ENCODE results near the gene C22orf15.
"Not testable (repeated sequence)": the region's sequence is repeated elsewhere in the genome, so short reads cannot be mapped to it uniquely, and the experiment has no call there.

C22orf15 gene, protein sequence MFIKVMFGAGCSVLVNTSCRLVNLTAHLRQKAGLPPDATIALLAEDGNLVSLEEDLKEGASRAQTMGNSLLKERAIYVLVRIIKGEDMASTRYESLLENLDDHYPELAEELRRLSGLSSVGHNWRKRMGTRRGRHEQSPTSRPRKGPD

DNA sequence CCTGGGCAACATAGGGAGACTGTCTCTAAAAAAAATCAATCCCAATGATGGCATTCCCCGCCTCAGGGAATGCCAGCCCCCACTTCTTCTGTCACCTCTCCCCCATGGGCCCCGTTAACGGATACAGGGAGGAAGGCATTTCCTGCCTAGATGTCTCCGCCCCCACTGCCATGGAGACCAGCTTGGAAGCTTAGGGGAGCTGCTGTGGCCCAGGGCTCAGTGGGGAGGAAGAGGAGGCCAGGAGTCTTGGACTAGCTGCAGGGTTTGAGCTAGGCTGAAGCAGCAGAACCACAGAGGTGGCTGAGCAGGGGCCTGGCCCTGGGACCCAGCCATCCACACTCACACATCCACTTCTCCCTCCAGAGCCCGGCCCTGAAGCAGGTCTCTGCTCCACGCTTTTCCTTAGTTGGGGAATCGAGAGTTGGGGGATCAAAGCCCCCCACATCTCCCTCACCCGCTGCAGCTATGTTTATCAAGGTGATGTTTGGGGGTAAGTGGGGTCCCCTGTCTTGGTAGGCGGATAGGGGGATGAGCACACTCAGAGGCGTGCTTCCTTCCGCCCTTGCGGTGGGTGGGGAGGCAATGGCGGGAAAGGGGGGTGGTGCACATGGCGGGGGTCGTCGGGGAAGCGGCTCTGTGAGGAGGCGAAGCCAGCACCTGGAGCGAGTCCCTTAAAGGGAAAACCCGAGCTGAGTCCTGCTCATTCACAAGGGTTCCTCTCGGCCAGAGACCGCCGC lies at the start of gene C22orf15:
C22orf15 (plus strand) TSS at position 149 of the 737 bp plus-strand sequence; CDS start at position 466, 317 bp downstream.
- DNase-seq (ENCODE audit: low read depth), result no peak

DNA sequence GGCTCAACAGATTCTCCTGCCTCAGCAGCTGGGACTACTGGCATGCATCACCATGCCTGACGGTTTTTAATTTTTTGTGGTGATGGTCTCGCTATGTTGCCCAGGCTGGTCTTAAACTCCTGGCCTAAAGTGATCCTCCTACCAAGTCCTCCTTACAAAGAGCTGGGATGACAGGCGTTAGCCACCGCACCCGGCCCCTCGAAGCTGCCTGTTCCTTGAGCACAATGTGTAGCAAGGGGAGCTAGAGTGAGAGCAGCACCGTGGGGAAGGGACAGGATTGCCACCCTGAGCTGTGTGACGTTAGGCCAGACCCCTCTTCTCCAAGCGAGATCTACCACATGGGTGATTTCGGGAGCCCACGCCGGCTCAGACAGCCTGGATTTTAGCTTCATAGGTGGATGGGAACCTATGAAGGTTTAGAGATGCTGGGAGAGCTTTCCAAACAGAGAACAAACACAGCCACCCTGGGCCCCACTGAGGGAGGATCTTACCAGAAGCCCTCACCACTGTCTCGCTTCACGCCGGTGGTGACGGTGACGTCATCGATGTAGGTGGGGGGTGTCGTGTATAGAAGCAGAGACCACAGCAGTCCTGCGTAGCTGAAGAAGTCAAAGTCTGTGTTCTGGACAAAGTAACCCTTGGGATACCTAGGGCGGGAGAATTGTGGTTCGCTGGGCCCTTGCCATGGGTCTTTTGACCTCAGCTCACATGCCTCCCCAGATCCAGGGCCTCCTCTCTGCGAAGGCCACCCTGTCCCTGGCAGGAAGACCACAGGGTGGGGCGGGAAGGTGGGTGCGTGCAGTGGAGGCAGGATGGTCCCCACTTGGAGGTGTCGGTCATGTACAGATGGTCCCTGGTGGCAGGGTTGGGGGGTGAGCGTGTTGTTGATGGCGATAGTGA lies 48.8 kb upstream of the C22orf15 start:
- no peak for DNase-seq (ENCODE audit: low read depth)

DNA sequence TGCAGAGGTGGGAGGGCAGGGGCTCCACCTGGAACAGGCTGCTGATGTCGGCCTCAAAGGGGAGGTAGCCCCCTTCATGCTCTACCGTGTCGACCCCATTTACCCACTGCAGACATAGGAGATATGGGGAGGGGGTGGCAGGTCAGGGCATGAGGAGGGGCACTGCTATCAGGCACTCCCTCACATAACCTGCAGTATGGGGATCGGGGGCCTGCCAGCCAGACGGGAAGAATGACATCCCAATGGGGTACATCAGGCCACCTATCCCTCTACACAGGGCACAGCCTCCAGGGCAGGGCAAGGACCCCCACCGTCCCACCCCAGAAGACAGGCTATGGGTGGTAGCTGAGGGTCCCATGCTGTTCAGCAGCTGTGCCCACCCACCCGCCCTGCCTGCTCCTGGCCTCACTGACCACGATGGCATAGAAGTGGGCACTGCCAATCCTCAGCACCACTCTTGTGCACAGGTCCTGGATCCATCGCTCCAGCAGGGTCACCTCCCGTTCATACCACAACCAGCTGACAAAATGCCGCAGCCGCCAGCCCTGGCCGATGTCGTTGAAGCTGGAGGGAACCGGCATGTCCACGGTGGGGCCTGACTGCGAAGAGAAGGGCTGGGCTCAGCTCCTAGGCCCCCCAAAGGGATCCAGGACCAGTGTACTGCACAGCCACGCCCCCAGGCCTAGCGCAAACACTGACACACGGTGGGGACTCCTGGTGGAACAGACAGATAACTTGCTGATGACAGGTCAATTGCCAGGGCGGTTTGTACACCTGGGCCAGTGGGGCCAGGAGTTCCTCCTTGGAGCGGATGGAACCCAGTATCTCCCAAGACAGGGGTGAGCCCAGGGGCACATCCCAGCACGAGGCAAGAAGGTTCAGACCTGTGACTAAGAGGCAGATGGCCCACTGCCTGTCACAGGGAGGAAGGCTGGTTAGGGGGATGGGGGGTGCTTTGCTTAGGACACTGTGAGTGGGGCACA lies 47.9 kb upstream of the C22orf15 start:
- no peak for DNase-seq (ENCODE audit: low read depth)

DNA sequence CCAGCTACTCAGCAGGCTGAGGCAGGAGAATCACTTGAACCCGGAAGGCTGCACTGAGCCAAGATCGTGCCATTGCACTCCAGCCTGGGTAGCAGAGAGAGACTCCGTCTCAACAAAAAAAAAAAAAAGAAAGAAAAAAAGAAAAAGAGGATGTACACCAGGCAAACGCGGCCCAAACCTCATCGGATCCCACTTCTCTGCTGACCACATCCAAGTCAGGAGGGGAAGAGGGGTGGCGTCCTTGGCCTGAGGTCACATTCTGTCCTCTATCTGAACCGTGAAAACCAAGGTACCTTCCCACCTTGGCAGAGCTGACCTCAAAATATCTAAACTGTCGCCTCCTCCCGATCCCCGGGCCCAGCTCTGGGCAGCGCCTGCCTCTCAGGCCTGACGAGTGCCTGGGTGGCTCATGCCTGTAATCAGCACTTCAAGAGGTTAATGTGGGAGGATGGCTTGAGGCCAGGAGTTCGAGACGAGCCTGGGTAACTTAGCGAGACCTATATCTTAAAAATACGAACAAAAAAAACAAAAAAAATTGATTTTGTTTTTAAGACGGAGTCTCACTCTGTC lies 46.9 kb upstream of the C22orf15 start:
- no peak for DNase-seq (ENCODE audit: low read depth)

DNA sequence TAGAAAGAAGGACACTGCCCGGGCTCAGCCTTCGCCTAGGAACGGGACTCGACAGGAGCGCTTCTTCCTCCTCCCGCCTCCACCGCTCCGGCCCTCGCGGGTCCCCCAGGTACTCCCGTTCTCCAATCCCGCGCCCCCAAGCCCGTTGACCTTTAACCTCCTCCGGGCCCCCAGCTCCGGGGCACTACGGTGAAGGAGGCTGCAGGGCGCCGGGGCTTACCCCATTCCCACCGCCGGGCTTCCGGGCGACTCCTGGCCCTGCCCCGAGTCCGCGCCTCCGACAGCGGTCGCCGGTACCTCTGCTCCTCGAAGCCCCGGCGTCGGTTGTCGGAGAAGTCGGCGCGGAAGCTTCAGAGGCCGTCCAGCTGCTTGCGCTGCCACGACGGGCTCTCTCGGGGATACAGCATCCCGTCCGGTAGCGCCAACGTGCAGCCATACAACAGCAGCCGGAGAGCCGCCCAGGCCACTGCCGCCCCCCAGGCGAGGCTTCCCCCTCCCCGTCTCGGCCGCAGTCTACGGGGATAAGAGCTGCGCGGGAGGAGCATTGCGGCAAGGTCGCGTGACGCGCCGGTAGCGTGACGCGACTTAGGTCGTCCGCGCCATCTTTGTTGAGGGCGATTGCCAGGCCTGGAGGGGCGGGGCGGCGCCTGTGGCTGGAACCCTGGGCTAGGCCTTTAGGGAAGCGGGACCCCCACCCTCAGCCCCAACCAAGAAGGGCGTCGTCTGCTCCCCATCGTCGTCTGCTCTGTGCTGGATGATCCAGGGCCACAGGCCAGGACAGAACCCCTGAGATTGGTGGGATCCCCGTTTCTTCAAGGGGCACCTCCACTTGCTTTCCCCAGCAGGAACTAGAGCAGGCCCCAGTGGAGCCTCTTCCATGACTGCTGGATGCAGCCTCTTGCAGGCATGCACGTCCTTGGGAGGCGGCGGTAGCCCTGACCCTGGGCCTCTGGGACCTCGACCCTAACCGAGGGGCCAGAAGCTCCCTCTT lies 45.7 kb upstream of the C22orf15 start:
- DNase-seq (ENCODE audit: low read depth), result peak; percentile 37

DNA sequence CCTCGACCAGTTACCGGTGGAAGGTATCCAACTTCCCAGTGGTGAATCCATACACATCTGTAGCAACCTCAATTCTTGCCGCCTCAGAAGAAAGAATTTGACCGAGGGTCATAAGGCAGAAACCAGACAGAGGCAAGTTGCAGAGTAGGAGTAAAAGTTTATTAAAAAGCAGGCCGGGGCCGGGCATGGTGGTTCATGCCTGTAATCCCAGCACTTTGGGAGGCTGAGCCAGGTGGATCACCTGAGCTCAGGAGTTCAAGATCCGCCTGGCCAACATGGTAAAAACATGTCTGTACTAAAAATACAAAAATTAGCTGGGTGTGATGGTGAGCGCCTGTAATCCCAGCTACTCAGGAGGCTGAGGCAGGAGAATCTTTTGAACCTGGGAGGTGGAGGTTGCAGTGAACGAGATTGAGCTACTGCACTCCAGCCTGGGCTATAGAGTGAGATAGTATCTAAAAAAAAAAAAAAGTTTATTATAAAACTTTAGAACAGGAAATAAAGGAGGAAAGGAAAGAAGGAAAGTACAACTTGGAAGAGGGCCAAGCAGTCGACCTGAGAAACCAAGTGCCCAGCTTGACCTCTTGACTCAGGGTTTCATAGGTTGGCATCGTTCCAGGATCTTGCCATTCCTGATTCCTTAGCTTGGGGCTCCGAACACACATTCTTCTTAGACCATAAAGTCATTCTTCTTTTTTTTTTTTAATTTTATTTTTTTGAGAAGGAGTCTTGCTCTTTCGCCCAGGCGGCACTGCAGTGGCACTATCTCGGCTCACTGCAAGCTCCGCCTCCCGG lies 44.2 kb upstream of the C22orf15 start:
- DNase-seq (ENCODE audit: low read depth), result no peak

DNA sequence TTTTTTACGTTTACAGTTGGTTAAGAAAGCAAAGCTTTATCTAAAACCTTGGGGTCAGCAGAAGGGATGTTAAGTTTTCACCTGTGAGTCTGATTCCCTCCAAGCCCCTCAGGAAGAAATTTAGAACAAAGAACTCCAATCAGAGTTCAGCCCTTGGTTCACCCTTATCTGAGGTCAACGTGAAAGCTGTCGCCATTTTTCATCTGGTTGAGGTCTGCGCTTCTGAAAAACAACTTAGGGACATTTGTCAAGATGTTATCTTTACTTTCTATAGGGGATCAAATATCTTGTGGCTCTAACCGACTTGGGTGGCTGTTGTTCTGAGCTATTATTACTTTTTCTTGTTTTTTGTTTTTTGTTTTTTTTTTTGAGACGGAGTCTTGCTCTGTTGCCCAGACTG lies 41.9 kb upstream of the C22orf15 start:
- DNase-seq (ENCODE audit: low read depth), result no peak

DNA sequence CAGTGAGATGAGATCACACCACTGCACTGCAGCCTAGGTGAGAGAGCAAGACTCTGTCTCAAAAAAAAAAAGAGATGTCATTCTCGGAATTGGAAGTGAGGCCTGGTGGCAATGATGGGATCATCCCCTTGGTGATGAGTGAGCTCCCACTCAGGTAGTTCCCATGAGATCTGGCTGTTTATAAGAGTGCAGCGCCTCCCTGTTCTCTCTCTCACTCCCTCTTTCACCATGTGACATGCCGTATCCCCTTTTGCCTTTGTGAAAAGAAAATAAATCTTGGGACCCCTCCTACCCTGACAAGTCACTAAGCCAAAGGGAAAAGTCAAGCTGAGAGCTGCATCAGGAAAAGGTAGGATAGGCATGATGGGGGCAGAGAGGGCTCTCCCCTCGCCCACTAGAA lies 40.6 kb upstream of the C22orf15 start:
- DNase-seq (ENCODE audit: low read depth), result no peak

DNA sequence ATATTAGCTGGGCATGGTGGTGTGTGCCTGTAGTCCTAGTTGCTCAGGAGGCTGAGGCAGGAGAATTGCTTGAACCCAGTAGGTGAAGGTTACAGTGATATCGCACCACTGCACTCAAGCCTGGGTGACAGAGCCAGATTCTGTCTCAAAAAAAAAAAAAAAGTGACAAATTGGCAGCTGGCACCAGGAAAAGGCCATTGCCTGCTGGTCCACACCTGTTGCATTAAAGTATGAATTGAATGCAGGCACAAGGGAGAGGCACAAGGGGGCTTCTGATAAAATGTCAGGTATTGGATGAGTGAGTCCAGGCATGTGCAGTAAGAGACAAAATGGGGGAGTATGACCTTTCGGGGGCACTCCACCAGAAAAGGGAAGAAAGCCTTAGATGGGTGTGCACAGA lies 40.1 kb upstream of the C22orf15 start:
- DNase-seq (ENCODE audit: low read depth), result no peak

DNA sequence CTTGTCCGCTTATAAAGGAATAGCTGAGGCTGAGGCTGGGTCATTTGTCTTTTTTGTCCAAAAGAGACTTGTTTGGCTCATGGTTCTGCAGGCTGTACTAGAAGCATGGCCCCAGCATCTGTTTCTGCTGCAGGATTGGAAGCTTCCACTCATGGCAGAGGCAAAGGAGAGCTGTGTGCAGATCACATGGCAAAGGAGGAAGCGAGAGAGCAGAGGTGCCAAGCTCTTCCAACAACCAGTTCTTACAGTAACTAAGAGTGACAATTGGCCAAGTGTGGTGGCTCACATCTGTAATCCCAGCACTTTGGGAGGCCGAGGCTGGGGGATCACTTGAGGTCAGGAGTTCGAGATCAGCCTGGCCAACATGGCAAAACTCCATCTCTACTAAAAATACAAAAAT lies 34.7 kb upstream of the C22orf15 start:
- not testable (repeated sequence) for DNase-seq (ENCODE audit: low read depth)

DNA sequence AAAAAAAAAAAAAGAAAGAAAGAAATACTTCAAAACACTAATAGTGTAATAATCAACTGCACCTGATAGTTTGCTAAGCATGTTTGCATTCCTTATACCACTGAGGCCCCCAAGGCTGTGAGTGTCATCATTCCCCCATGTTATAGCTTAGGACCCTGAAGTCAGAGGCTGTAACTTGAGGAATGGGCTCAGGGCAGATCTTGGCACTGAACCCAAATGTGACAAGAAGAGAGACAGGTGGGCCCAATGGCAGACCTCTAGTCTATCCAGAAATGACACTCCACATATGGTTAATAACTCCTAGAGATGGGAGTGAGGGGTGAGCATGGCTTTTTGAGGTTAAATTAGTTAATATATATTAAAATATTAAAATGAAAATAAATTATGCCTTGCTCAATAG lies 25.1 kb upstream of the C22orf15 start:
- DNase-seq (ENCODE audit: low read depth), result no peak

DNA sequence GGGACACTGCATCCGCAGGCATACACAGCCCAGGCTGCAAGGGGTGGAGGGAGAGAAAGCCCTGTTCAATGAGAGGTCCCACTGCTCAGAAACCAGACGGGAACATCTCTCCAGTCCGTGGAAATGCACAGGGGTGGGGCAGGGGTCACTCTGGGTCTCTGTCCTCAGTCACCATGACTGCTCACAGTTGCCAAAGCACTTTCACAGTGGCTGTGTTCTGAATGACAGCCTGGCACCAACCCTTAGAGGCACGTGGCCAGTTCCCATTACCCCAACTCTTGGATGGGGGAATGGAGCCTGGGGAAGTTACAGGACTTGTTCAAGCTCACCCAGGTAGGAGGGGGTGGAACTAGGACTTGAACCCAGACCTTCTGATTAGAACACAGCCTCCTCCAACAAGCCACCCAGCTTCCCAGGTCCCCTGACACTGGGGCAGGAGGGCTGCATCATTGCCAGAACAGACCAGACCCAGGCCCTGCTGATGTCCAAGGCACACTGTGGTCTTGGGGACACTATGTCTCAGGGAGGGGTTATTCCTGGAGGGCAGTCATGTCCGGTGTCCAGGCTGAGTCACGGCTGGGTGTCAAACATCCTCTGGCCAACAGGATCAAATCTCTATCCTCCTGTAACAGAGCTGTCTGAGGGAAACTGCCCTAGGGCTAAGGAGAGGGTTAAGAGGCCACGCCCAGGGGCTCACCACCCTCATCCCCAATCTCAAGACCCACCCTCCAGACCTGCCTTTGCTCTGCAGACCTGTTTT lies 20.1 kb upstream of the C22orf15 start:
- no peak for DNase-seq (ENCODE audit: low read depth)

DNA sequence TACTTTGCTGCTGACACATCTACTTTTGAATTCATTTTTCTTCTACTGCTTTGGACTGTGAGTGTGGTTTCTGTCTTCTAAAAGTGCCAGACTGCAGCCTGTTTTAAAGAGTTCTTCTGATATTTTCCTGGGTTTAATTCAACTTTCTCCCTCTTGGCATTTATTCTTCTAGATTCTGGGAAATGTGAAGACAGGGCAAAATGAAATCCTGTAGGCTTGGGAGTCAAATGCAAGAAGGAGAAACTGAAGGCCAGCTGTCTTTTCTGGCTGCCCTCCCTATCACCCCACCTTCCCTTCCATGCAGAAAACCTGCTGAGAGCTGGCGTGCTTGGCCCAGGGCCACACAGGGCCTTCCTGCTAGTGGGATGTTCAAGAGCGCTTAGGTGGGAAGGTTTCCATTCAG lies 19.5 kb upstream of the C22orf15 start:
- DNase-seq (ENCODE audit: low read depth), result no peak

DNA sequence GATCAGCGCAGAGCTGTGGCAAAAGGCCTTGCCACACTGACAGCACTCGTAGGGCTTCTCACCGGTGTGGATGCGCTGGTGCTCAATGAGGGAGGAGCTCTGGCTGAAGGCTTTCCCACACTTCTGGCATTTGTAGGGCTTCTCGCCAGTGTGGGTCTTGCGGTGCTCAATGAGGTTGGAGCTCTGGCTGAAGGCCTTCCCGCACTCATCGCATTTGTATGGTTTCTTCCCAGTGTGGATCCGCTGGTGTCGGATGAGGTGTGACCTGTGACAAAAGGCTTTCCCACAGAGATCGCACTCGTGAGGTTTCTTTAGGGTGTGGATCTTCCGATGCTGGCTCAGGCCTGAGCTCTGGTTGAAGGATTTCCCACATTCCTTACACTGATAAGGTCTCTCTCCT lies 18.8 kb upstream of the C22orf15 start:
- no peak for DNase-seq (ENCODE audit: low read depth)

DNA sequence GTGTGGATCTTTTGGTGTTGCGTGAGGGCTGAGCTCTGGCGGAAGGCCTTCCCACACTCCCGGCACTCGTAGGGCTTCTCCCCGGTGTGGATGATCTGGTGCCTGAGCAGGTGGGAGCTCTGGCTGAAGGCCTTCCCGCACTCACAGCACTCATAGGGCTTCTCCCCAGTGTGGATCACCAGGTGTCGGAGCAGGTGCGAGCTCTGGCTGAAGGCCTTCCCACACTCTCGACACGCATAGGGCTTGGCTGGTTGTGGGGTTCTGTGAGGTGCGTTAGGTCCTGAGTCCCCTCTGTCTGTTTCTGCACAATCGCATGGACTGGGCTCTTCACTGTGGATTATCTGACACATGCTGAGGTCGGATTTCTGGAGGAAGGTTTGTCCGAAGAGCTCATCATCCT lies 18.3 kb upstream of the C22orf15 start:
- no peak for DNase-seq (ENCODE audit: low read depth)

DNA sequence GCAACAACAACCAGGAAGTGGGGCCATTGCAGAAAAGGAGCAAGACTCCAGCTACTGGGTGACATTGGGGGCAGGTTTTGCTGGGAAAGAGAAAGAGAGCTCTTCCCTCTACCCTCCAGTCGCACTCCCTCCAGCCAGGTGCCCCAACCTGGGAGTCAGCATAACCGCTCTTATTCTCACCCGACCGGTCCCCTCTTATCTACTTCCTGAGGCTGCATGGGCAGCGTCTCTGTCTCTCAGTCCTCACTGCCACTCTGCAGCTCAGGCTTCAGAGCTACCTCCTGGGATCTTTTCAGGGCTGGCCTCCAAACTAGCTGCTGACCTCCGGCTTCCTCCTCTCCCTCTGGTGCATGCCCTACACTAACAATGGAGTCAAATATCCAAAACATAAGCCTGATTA lies 17.0 kb upstream of the C22orf15 start:
- DNase-seq (ENCODE audit: low read depth), result no peak

DNA sequence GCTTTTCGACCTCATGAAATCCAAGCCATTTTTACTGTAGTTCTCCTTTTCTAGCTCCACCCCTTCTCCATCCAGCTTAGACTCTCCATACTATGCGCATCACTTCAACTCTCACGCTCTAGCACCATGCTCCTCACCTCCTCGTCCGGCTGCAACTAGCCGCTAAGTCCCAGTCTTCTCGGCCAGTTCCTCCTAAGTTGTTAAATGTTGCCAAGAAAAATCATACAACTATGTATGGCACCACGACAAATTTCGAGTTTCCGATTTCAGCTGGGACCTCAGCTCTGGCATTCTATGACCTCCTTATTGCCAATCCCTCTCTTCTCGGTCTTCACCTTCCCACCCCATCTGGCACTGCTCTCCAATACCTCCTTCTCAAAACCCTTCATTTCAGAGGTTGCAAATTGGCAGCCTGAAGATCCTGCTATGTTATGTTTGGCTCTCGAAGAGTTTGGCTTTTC lies 12.9 kb upstream of the C22orf15 start:
- DNase-seq (ENCODE audit: low read depth), result no peak

DNA sequence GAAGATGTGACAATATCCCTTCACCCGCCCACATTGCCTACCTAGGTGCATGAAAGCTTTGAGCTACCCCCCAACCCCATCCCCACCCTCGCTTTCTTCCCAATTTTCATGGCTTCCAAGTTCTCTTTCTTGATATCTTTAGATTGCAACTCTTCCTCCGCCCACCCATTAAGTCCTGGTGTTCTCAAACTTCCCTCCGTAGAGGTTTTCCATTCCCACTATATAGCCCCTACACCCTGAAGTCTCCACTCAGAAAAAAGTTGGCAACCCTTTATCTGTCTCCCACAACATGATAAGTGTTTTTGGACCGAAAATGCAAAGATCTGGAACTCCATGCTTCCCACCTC lies 12.4 kb upstream of the C22orf15 start:
- no peak for DNase-seq (ENCODE audit: low read depth)

Measured in non-pigmented ciliary epithelial cell (primary cell).